ENCODE data around the gene BTBD1.

DNA sequence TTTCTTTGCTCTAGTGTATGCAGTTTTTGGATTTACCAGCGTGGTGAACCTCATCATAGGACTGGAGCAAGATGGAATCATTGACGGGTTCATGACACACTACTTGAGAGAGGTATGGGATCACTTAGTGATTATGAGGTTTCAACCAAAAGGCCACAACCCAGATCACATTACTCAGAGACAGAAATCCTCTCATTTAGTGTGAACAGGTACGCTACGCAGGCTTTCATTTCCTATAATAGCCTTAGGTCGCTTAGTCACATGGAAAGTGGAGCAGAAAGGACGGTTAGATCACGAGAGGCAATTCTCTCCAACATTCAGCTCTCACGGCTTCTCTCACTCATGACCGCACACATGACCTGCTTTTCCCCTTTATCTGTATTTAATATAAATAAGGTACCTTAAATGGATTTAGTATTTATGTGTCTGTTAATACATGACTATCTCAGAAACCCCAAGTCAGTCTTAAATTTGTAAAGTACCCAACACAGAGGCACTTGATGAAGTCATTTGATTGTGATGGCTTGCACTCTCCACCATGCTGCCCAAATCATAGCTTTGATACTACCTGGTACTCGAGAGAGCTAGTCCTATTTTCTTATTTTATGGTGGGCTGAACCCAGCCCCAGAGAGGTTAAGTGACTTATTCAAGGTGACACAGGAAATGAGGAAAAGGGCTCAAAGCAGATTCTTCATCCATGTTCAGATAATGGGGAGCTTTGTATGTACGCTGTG lies 48.9 kb upstream of the BTBD1 start:
- TF ChIP-seq, protein P1, sequence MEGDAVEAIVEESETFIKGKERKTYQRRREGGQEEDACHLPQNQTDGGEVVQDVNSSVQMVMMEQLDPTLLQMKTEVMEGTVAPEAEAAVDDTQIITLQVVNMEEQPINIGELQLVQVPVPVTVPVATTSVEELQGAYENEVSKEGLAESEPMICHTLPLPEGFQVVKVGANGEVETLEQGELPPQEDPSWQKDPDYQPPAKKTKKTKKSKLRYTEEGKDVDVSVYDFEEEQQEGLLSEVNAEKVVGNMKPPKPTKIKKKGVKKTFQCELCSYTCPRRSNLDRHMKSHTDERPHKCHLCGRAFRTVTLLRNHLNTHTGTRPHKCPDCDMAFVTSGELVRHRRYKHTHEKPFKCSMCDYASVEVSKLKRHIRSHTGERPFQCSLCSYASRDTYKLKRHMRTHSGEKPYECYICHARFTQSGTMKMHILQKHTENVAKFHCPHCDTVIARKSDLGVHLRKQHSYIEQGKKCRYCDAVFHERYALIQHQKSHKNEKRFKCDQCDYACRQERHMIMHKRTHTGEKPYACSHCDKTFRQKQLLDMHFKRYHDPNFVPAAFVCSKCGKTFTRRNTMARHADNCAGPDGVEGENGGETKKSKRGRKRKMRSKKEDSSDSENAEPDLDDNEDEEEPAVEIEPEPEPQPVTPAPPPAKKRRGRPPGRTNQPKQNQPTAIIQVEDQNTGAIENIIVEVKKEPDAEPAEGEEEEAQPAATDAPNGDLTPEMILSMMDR (IDR thresholded peaks at IDR 0.05 in 2 of 3, conservative IDR thresholded peaks at IDR 0.05 in 1 of 3; ENCODE audit: borderline replicate concordance in 1 of 3, insufficient read depth in 1 of 3, low read depth in 2 of 3, low read length in 2 of 3): no peak
- TF ChIP-seq, protein P2, sequence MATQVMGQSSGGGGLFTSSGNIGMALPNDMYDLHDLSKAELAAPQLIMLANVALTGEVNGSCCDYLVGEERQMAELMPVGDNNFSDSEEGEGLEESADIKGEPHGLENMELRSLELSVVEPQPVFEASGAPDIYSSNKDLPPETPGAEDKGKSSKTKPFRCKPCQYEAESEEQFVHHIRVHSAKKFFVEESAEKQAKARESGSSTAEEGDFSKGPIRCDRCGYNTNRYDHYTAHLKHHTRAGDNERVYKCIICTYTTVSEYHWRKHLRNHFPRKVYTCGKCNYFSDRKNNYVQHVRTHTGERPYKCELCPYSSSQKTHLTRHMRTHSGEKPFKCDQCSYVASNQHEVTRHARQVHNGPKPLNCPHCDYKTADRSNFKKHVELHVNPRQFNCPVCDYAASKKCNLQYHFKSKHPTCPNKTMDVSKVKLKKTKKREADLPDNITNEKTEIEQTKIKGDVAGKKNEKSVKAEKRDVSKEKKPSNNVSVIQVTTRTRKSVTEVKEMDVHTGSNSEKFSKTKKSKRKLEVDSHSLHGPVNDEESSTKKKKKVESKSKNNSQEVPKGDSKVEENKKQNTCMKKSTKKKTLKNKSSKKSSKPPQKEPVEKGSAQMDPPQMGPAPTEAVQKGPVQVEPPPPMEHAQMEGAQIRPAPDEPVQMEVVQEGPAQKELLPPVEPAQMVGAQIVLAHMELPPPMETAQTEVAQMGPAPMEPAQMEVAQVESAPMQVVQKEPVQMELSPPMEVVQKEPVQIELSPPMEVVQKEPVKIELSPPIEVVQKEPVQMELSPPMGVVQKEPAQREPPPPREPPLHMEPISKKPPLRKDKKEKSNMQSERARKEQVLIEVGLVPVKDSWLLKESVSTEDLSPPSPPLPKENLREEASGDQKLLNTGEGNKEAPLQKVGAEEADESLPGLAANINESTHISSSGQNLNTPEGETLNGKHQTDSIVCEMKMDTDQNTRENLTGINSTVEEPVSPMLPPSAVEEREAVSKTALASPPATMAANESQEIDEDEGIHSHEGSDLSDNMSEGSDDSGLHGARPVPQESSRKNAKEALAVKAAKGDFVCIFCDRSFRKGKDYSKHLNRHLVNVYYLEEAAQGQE (IDR thresholded peaks at IDR 0.05; ENCODE audit: low read depth): no peak
- TF ChIP-seq POLR2AphosphoS5 (IDR thresholded peaks at IDR 0.05; ENCODE audit: low read depth, low read length) (no peak), RAD21 (IDR thresholded peaks at IDR 0.05; ENCODE audit: low read depth) (no peak)

Measured in HCT116 (cell line).